Left kidney (tissue), 2 donors: ENCODE results near the gene ETF1. TPM values are rescaled to one million over a fixed set of nuclear protein-coding genes. Genes with fewer than 3 reads are reported as not detected.
A peak's percentile ranks its signal among the peaks of the same experiment; 100 is the strongest.
"Not testable (repeated sequence)": the region's sequence is repeated elsewhere in the genome, so short reads cannot be mapped to it uniquely, and the experiment has no call there.

ENCODE experiments used
- DNase-seq: peaks from one replicate; pipeline ENCODE4 v3.0.0-alpha.2; 2013
- polyA plus RNA-seq: library from polyadenylated mRNA; unstranded; fragments of 120-200 nt; gene quantifications from one replicate; pipeline ENCODE4 v1.2.1, GENCODE V29; 2013; ENCODE audit not compliant: insufficient read length

Gene ETF1
- polyA plus RNA-seq, 1 donor = 88.6 TPM

DNA sequence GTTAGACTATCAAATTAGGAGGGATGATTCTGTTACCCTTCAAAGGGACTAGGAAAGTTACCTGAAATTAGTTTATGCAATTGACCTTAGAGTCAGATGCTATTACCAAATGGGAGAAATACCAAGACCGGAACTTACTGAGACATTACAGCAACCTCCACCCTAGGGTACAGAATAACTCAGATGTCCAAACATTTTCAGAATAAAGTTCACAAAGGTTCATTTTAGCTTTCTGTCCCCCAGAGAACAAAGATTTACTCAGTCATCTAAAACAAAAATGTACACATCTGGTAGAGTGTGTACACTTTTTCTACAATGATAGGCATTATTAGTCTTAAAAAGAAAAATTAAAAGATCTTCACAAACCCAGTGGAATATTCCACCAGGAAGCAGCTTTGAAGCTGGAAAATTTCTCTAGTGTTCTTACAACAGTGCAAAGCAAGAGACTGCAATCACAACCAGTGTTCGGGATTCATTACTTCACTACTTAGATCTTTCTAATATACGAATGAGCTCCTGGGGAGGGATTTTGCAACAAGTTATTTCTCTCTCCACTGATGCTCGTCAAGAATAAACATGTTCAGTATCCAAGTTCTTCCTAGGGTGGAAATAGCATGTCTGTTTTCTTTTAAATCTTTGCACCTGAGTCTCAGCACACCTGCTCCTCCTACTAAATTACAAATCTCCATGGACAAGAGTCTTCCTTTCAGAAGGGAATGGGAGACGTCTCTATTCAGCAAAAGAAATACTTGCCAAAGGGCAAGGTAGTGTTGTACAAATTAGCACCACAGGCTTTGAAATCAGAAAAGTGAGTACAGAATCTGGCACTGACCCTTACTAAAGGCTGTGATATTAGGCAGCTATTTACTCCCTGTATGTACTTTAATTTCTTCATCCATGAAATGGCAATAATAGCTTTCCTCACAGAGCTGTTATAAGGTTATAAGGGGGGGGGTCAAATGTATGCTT, 8.8 kb downstream of the ETF1 start:
- DNase-seq = no peak

DNA sequence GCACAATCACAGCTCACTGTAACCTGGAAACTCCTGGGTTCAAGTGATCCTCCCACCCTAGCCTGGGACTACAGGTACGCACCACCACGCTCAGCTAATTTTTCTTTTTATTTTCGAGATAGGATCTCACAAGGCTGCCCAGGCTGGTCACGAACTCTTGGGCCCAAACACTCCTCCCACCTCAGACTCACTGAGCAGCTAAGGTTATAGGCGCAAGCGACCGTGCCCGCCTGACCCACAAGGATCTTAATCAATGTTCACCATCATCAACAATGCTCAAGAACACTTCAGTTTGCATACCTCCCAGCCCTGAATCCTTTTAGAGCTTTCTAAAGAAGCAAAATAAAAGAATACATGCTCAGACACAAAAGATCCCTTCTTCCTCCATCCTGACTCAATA, 13.2 kb downstream of the ETF1 start:
- no peak for DNase-seq

DNA sequence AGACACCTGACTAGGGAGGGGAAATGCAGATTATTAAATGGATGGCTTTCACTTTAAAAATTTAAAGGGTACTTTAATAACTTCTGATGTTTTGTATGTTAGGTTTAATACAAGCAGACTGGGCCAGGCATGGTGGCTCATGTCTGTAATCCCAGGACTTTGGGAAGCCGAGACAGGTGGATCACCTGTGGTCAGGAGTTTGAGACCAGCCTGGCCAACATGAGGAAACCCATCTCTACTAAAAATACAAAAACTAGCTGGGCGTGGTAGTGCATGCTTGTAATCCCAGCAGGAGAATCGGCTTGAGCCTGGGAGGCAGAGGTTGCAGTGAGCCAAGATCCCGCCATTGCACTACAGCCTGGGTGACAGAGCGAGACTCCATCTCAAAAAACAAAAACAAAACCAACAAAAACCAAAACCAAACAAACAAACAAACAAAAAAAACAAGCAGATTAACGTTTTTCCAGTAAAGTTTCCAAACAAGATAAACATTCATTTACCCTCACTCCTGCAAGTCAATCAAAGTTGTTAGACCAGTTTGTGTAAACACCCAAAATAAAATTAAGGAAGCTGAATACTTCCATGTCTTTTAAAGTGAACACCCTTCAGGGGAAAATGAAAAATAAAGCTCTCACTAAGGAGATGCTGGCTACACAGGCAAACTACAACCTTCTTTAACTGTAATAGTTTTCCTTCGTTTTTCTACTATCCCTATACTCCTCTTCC, 14.1 kb downstream of the ETF1 start:
- DNase-seq = no peak

DNA sequence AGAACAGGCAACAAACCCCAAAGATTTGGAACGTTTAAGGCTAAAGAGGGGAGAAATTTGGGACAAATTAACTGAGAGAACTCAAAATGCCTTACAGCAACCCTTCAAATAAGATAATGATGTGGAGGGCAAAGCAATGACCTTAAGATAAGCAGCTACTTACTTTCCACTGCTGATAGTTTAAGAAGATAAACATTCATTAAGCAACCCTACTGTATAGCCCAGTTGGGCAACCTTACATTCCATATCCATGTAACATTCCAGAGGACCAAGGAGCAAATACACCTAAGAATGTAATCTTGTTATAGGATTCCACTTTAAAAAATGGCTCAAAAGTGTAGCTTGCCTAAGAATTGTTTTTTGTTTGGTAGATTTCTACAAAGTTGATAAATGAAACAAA, 14.8 kb downstream of the ETF1 start:
- DNase-seq = no peak

DNA sequence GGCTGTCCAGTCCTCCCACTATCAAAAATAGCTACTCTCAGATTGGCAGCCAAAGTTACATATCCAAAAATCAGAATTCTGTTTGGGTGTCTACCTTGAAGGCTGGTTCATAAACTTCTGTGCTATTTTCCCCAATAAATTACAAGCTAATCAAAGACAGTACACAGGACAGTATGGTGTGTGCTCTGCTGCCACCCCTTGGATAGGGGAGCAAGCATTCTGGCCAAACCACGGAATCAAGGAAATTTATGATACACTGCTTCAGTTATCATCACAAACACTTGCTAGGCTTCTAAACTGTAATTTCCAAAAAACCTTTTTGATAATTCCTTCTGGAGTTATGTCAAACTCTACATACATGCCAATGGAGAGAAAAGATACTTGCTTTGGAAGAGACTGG, 15.9 kb downstream of the ETF1 start:
- DNase-seq = no peak

DNA sequence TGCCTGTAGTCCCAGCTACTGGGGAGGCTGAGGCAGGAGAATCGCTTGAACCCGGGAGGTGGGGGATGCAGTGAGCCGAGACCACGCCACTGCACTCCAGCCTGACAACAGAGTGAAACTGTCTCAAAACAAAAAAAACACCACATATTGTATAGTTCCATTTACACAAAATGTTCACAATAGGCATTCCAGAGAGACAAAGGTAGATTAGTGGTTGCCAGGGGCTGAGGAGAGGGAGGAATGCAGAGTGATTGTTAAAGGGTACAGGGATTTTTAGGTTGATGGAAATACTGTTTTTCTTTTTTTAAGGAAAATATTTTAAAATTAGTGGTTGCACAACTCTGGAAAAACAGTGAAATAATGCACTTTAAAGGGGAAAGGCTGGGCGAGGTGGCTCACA, 19.6 kb downstream of the ETF1 start:
- DNase-seq = no peak

DNA sequence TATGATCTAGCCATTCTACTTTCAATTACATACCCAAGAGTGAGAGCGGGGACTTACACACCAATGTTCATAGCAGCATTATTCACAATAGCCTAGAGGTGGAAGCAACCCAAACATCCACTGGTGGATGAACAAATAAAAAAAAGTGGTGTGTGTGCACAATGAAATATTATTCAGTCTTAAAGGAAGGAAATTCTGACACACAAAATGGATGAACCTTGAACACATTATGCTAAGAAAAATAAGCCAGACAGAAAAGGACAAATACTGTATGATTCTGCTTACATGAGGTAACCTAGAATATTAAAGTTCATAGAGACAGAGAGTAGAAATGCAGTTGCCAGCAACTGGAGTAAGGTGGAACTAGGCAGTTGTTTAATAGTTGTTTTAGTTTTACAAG, 22.1 kb downstream of the ETF1 start:
- no peak for DNase-seq

DNA sequence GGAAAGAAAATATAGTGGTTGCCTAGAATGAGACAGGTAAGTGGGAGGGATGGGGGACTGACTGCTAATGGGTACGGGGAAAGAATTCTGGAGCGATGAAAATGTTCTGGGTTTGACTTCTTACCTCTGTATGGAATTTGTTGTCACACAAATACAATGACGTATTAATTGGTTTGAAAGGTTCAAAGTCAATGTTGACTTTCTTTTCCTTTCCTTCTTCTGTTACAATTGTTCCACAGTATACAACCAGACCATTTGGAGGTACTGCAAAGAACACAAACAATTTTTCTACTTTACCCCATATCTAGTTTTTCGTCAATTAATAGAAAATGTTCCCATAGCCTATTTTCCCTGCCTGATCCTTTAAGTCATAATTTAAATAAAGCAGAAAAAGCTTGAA, 25.6 kb downstream of the ETF1 start:
- no peak for DNase-seq

GRCh38 chr5:138515556-138516245, 27.3 kb downstream of the ETF1 start:
- DNase-seq = no peak

GRCh38 chr5:138514021-138514420, 29.0 kb downstream of the ETF1 start:
- no peak for DNase-seq

DNA sequence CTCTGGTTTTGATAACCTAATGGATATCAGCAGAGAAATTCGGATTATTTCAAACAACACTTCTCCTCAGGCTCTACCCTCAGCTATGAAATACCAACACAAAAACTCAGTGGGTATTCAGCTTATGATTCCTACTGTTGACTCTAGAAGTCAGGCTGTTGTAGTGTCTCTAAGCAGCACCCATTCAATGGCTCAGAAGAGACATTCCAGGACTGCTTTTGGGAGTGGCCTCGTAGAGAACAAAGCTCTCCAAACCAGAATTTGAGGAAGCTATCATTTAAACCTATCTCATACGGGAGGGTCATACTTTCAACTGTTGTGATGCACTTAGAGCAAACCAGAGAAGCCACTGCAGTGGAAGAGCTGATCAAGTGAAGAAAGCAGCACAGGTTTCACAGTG, 34.1 kb downstream of the ETF1 start:
- DNase-seq = no peak

DNA sequence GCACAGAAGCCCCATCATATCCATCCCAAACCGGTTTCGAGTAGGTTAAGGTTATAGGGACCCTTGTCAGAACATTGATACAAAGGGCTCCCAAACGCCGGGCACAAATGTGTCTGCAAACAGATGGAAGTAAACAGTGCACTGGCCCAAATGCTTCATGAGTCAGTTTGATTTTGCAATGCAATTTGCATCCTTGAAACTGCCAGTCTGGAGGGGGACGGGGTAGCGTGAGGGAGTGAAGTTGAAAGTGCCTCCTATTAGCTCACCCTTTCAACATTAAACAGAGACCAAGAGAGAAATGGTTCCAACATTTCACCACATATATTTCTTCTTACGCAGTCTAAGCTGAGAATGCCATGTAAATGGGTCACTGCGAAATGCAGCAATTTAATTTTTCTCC, 35.6 kb downstream of the ETF1 start:
- not testable (repeated sequence) for DNase-seq

- DNase-seq = no peak
These were observed 36.4 kb downstream of the ETF1 start for GRCh38 chr5:138506370-138507306.

DNA sequence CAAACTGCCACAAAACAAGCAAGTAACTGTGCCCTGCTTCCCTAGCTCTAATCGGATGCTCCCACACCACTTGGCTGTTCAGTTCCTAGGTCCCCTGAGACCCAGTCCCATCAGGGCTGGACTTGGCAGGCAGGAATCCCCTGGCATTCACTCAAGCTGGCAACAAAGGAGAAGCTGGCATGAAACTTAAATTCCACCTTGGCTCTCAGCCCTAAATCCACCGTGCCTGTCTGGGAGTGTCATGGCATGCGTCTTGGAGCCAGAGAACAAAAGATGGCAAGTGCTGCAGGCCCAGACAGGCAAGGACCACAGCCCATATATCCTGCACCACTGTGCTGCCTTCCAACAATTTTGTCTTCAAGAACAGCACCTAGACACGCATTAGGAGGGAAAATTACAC, 38.2 kb downstream of the ETF1 start:
- no peak for DNase-seq

GRCh38 chr5:138503487-138504270, 39.4 kb downstream of the ETF1 start:
- peak; percentile 64 for DNase-seq

DNA sequence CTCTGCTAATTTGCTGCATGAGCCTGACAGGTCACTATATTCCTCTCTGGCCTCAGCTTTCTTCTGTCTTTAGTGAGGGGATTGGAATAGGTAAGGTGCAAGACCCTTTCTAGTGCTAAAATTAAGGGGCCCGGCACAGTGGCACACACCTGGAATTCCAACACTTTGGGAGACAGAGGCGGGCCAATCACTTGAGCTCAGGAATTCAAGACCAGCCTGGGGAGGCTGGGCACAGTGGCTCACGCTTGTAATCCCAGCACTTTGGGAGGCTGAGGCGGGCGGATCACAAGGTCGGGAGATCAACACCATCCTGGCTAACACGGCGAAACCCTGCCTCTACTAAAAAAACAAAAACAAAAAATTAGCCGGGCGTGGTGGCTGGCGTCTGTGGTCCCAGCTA, 40.5 kb downstream of the ETF1 start:
- no peak for DNase-seq

GRCh38 chr5:138502121-138502520, 40.9 kb downstream of the ETF1 start:
- DNase-seq = no peak

DNA sequence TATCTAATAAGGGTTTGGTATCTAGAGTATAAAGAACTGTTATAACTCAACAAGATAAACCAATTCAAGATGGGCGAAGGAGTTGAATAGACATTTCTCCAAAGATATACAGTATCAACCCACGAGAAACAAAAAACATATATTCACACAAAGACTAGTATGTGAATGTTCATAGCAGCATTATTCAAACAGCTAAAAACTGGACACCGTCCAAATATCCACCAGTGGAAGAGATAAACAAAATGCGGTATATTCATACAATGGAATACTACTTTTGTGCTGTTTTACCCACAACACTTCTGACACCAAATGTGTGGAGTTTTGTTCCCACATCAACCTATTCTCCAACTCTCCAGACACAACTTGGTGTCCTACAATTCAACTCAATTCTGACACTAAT, 44.7 kb downstream of the ETF1 start:
- no peak for DNase-seq

DNA sequence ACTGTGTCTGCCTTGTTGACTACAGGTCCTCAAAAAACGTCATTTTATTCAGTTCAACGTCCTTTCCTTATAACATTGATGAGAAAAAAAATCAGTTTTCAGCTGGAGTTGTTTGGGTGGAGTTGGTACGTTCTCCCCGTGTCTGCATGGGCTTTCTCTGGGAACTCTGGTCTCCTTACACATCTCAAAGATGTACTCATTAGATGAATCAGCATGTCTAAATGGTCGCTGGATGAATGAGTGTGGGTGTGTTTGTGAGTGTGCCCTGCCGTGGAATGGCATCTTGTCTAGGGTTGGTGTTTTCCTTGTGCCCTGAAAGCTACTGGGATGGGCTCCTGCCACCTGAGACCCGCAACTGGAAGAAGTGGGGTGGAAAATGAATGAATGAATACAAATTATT, 47.7 kb downstream of the ETF1 start:
- DNase-seq = no peak

GRCh38 chr5:138492560-138493045, 50.4 kb downstream of the ETF1 start:
- no peak for DNase-seq
